H1 (cell line): Measurements from ENCODE around the gene TTC3. TPM values are rescaled to one million over a fixed set of nuclear protein-coding genes. Genes with fewer than 3 reads are reported as not detected.

Experiments
- HDAC6 ChIP-seq: IDR thresholded peaks from one replicate; pipeline ENCODE4 v1.7.1; 2012; ENCODE audit warnings: low read depth, mild to moderate bottlenecking, inconsistent platforms, low read length, moderate library complexity
- POU5F1 ChIP-seq: IDR thresholded peaks from 2 replicates; pipeline ENCODE4 v1.6.1; 2011; ENCODE audit warnings: low read depth, mild to moderate bottlenecking, low read length, moderate library complexity
- RBBP5 ChIP-seq: IDR thresholded peaks from 2 replicates; pipeline ENCODE4 v1.7.1; 2012; ENCODE audit warnings: low read depth, mild to moderate bottlenecking, inconsistent platforms, low read length, moderate library complexity, borderline replicate concordance
- SIRT6 ChIP-seq: IDR thresholded peaks from one replicate; pipeline ENCODE4 v1.7.1; 2012; ENCODE audit warnings: low read length, inconsistent platforms
- YY1 ChIP-seq: IDR thresholded peaks from 2 replicates; pipeline ENCODE4 v1.6.1; 2011; ENCODE audit warnings: low read depth, mild to moderate bottlenecking, low read length
- polyA plus RNA-seq, 7 experiments: library from polyadenylated mRNA; depleted of rRNA in 3 of 7; stranded (reverse) in 5 of 7; unstranded in 2 of 7; fragments of >200 nt in 5 of 7; fragments of 200-250 nt in 2 of 7; gene quantifications; 1 replicate in 5 of 7; 2 replicates in 1 of 7; 4 replicates in 1 of 7; pipeline versions ENCODE4 v1.2.1 to v1.2.3, GENCODE V29; 2011 to 2013; ENCODE audit warnings: missing spikeins in 2 of 7, mixed read lengths in 2 of 7
- total RNA-seq: library from RNA; stranded (reverse); fragmentation: NEBNext Ultra II Directional; extraction: Animal tissue kit (Norgen Biotek cat#: 25700); gene quantifications from 2 replicates; pipeline ENCODE4 v1.2.1, GENCODE V29; 2021
- TF ChIP-seq, protein P1 (sequence below): IDR thresholded peaks from 2 replicates; pipeline ENCODE4 v1.6.1; 2012; ENCODE audit warnings: inconsistent platforms

The TTC3 gene
- total and polyA plus RNA-seq, 2 of the 8 experiments (the other 6 are each of a cell fraction or from before 2014, with no cell fraction given), result 11.0 to 36.2 TPM

- TF ChIP-seq, protein P1, sequence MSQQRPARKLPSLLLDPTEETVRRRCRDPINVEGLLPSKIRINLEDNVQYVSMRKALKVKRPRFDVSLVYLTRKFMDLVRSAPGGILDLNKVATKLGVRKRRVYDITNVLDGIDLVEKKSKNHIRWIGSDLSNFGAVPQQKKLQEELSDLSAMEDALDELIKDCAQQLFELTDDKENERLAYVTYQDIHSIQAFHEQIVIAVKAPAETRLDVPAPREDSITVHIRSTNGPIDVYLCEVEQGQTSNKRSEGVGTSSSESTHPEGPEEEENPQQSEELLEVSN, result no peak
- TF ChIP-seq RBBP5, result no peak
- no peak for TF ChIP-seq POU5F1
- no peak for TF ChIP-seq SIRT6
- no peak for TF ChIP-seq YY1
- TF ChIP-seq HDAC6, result no peak
These were observed 44.1 kb downstream of the TTC3 start (continued) for GRCh38 chr21:37117204-37117603.
